HepG2 (cell line): ENCODE data around the gene LGALS13. TPM values are rescaled to one million over a fixed set of nuclear protein-coding genes. Genes with fewer than 3 reads are reported as not detected.

ENCODE experiments used
- ATAC-seq: fragments of 200-7000 bp; cut with Tn5 transposase; 3 replicates; pipeline ENCODE4 v1.9.1; 2020; ENCODE audit warnings: mild to moderate bottlenecking, moderate library complexity
- BruUV-seq: library from RNA; stranded (reverse); fragments of 400-500 nt; replicated peaks from 2 replicates; lab custom pipeline; 2021; lab: Mats Ljungman, UMichigan
- CTCF ChIA-PET: fragments of 300-600 bp; formaldehyde crosslinking; extraction: SDS; loops from one replicate; lab custom pipeline; 2021; ENCODE audit warnings: low total read pairs, inconsistent platforms, low intra/inter-chr PET ratio; lab: Yijun Ruan, JAX
- POLR2A ChIA-PET: fragments of 350-600 bp; sonication (Branson Sonifier 250); formaldehyde crosslinking; loops from one replicate; lab custom pipeline; 2020; ENCODE audit warnings: antibody characterized with exemption, inconsistent platforms; lab: Yijun Ruan, JAX
- DNase-seq: peaks from one replicate; pipeline ENCODE4 v3.0.0-alpha.2; 2015; ENCODE audit warnings: low spot score
- FAIRE-seq: peaks from 3 replicates; lab custom pipeline; 2011; peaks lifted over from hg19 to GRCh38; lab: Jason Lieb, UNC
- H2AFZ ChIP-seq: one replicate; pipeline ENCODE4 v1.6.1; 2011; ENCODE audit warnings: low read length, inconsistent platforms
- H3K27ac ChIP-seq: fragments of 300-600 bp; 3 replicates; pipeline ENCODE4 v1.8.0; 2011; ENCODE audit warnings: mixed run types, mild to moderate bottlenecking, mixed read lengths, low read length, inconsistent platforms; ENCODE audit not compliant: insufficient read depth; ENCODE audit errors: extremely low read length
- H3K27me3 ChIP-seq, 2 experiments: fragments of 200-600 bp in 1 of 2; 2 replicates in 1 of 2; 3 replicates in 1 of 2; pipeline versions ENCODE4 v1.6.0 to v1.8.0; 2011; ENCODE audit warnings: low read length in 2 of 2, mild to moderate bottlenecking in 2 of 2, moderate library complexity in 2 of 2, inconsistent platforms in 1 of 2; ENCODE audit not compliant: insufficient read depth in 2 of 2, control insufficient read depth in 1 of 2
- H3K36me3 ChIP-seq, 2 experiments: fragments of 200-600 bp in 1 of 2; replicated peaks in 1 of 2; 2 replicates in 1 of 2; 3 replicates in 1 of 2; pipeline versions ENCODE4 v1.5.1 to v1.8.0; 2011; ENCODE audit warnings: low read length in 2 of 2, inconsistent platforms in 1 of 2; ENCODE audit not compliant: insufficient read depth in 2 of 2, control insufficient read depth in 1 of 2
- H3K4me1 ChIP-seq: 2 replicates; pipeline ENCODE4 v1.5.1; 2012; ENCODE audit warnings: low read length, inconsistent platforms; ENCODE audit not compliant: insufficient read depth
- H3K4me2 ChIP-seq: 2 replicates; pipeline ENCODE4 v1.6.0; 2011; ENCODE audit warnings: low read depth, low read length, inconsistent platforms
- H3K4me3 ChIP-seq, 3 experiments: fragments of 200-600 bp in 1 of 3; sonication (generic), shearing (Covaris generic) in 1 of 3; replicated peaks in 1 of 3; 2 replicates each; pipeline ENCODE4 v1.5.1; 2011 to 2016; ENCODE audit warnings: low read length in 3 of 3, inconsistent platforms in 2 of 3, low read depth in 2 of 3, mild to moderate bottlenecking in 2 of 3, control low read depth in 1 of 3, mixed read lengths in 1 of 3; ENCODE audit not compliant: insufficient read depth in 1 of 3
- H3K79me2 ChIP-seq: one replicate; pipeline ENCODE4 v1.6.1; 2011; ENCODE audit warnings: low read length, inconsistent platforms; ENCODE audit not compliant: insufficient read depth
- H3K9ac ChIP-seq: 2 replicates; pipeline ENCODE4 v1.6.0; 2011; ENCODE audit warnings: mild to moderate bottlenecking, low read depth, low read length, inconsistent platforms; ENCODE audit not compliant: insufficient read depth
- H3K9me3 ChIP-seq: 2 replicates; pipeline ENCODE4 v1.5.1; 2012; ENCODE audit warnings: mild to moderate bottlenecking, low read length
- H4K20me1 ChIP-seq: 2 replicates; pipeline ENCODE4 v1.6.0; 2011; ENCODE audit warnings: inconsistent platforms, mild to moderate bottlenecking, low read length, moderate library complexity; ENCODE audit not compliant: insufficient read depth
- CTCF ChIP-seq: sonication (generic); formaldehyde crosslinking; IDR thresholded peaks from 2 replicates; pipeline ENCODE4 v1.5.0; 2020; ENCODE audit warnings: mild to moderate bottlenecking, missing genetic modification reagents, moderate library complexity
- PITX1 ChIP-seq: sonication (generic); formaldehyde crosslinking; IDR thresholded peaks from 2 replicates; pipeline ENCODE4 v1.5.1; 2020; ENCODE audit warnings: mild to moderate bottlenecking, missing genetic modification reagents
- RNF219 ChIP-seq: sonication (generic); formaldehyde crosslinking; IDR thresholded peaks from 2 replicates; pipeline ENCODE4 v1.5.0; 2020; ENCODE audit warnings: mild to moderate bottlenecking, missing genetic modification reagents
- TCF12 ChIP-seq, 2 experiments: fragments of 450-650 bp in 1 of 2; sonication (generic) in 1 of 2; formaldehyde crosslinking in 1 of 2; IDR thresholded peaks; 2 replicates each; pipeline versions ENCODE4 v1.6.1 to v1.8.0; 2017 to 2022; ENCODE audit warnings: antibody characterized with exemption in 1 of 2, mild to moderate bottlenecking in 1 of 2, missing genetic modification reagents in 1 of 2, moderate library complexity in 1 of 2
- ZHX1 ChIP-seq: sonication (generic); formaldehyde crosslinking; IDR thresholded peaks from 2 replicates; pipeline ENCODE4 v1.8.1; 2022; ENCODE audit warnings: low read depth, mild to moderate bottlenecking, missing genetic modification reagents
- ZNF468 ChIP-seq: sonication (generic); formaldehyde crosslinking; IDR thresholded peaks from 2 replicates; pipeline ENCODE4 v1.8.0; 2022; ENCODE audit warnings: mild to moderate bottlenecking, moderate library complexity, missing genetic modification reagents
- ZNF614 ChIP-seq: IDR thresholded peaks from 2 replicates; pipeline ENCODE4 v1.6.1; 2018; ENCODE audit warnings: missing biosample characterization, missing genetic modification reagents, inconsistent platforms, borderline replicate concordance
- WGBS: methylation state at CpG from one replicate; pipeline ENCODE4 v1.1.6; 2017; ENCODE audit warnings: low lambda C conversion rate; 5-methylcytosine and 5-hydroxymethylcytosine counted together
- in situ Hi-C: cut with HindIII; loops from 2 replicates; pipeline ENCODE4 v1.10.0; 2017; ENCODE audit warnings: low pct_unique_long_range_greater_than_20kb; ENCODE audit not compliant: extremely low pct_ligation_motif_present
- intact Hi-C: fragments of 100-400 bp; cut with micrococcal nuclease; formaldehyde crosslinking; loops from one replicate; pipeline ENCODE4 v1.10.0; 2022; ENCODE audit not compliant: unreplicated experiment
- polyA plus RNA-seq, 8 experiments: library from polyadenylated mRNA; depleted of rRNA in 3 of 8; stranded (reverse) in 7 of 8; unstranded in 1 of 8; fragments of >200 nt; fragmentation: Illumina TruSeq in 4 of 8; extraction: Trizol in 4 of 8; gene quantifications; 2 replicates each; pipeline versions ENCODE4 v1.2.1 to v1.2.3, GENCODE V29; 2011 to 2016; ENCODE audit warnings: low read depth in 4 of 8, missing spikeins in 1 of 8, mixed read lengths in 1 of 8; ENCODE audit not compliant: insufficient read depth in 1 of 8
- total RNA-seq, 5 experiments: library from RNA; depleted of rRNA; stranded (reverse); fragments of >200 nt; fragmentation: Illumina TruSeq; extraction: Trizol; gene quantifications; 2 replicates each; pipeline ENCODE4 v1.2.3, GENCODE V29; 2016; ENCODE audit warnings: low read depth in 1 of 5

Gene LGALS13
- total and polyA plus RNA-seq, 2 of the 13 experiments (the other 11 are each of a cell fraction or from before 2014, with no cell fraction given), result not detected

- Histone ChIP-seq H2AFZ (no peak overlapping the region), H3K27me3 (no peaks in the 10 kb centered on the region; a peak in 1 of 5 replicates), H3K79me2 (no peaks in the 10 kb centered on the region), H3K9ac (no peak overlapping the region), H3K4me3 (no peak overlapping the region), H3K4me2 (no peak overlapping the region), H3K9me3 (no peaks in the 10 kb centered on the region), H4K20me1 (no peaks in the 10 kb centered on the region), H3K4me1 (peaks cover 26% of the 10 kb centered on the region), H3K27ac (no peak overlapping the region), H3K36me3 (no peaks in the 10 kb centered on the region)
- POLR2A ChIA-PET, result no interaction called here
- BruUV-seq, result no TSS peak
- intact Hi-C loops, result no loop called here
- DNase-seq, result no peak
- no peak for TF ChIP-seq CTCF
- no peak for TF ChIP-seq ZNF468 (CRISPR knock-in tag)
- no peak for TF ChIP-seq TCF12 (IDR thresholded peaks at IDR 0.05)
- TF ChIP-seq TCF12 (CRISPR knock-in tag; IDR thresholded peaks at IDR 0.05), result no peak
- no peak for TF ChIP-seq ZHX1
- no peak for TF ChIP-seq ZNF614 (CRISPR knock-in tag)
- TF ChIP-seq RNF219, result no peak
- no peak for TF ChIP-seq PITX1 (CRISPR knock-in tag)
- in situ Hi-C loops, result no loop called here
- CTCF ChIA-PET, result no interaction called here
- ATAC-seq, result no peak
- no peak for FAIRE-seq
- 14% methylated on average over 1 of the region's 1 CpG for WGBS
These were observed 46.4 kb upstream of the LGALS13 start for GRCh38 chr19:39555883-39556282.
